Ramos (cell line): ENCODE data around the gene DCBLD2.

Experiments used
- in situ Hi-C: fragments of 300-500 bp; cut with MboI; formaldehyde crosslinking; loops from one replicate; pipeline ENCODE4 v1.14.3; 2022; ENCODE audit warnings: low sequenced_read_pairs; ENCODE audit not compliant: unreplicated experiment

DCBLD2 gene

GRCh38 chr3:98777801-98778220 lies 123.7 kb downstream of the DCBLD2 start:
- in situ Hi-C loops, result no loop called here

- in situ Hi-C loops, result no loop called here
Measured at GRCh38 chr3:98777286-98777685, 124.2 kb downstream of the DCBLD2 start.

GRCh38 chr3:98776140-98776493 lies 125.4 kb downstream of the DCBLD2 start:
- in situ Hi-C loops, result no loop called here

GRCh38 chr3:98775459-98776139 lies 125.9 kb downstream of the DCBLD2 start:
- in situ Hi-C loops, result no loop called here

GRCh38 chr3:98772022-98772421 lies 129.5 kb downstream of the DCBLD2 start:
- in situ Hi-C loops, result no loop called here

GRCh38 chr3:98770261-98771039 lies 131.0 kb downstream of the DCBLD2 start:
- in situ Hi-C loops, result no loop called here

- in situ Hi-C loops, result no loop called here
Measured at GRCh38 chr3:98769448-98769847, 132.0 kb downstream of the DCBLD2 start.

GRCh38 chr3:98768961-98769360 lies 132.5 kb downstream of the DCBLD2 start:
- in situ Hi-C loops, result no loop called here

- in situ Hi-C loops, result no loop called here
Measured at GRCh38 chr3:98766924-98767323, 134.6 kb downstream of the DCBLD2 start.

- in situ Hi-C loops, result no loop called here
Measured at GRCh38 chr3:98765721-98766120, 135.8 kb downstream of the DCBLD2 start.

- in situ Hi-C loops, result no loop called here
Measured at GRCh38 chr3:98764472-98764884, 137.0 kb downstream of the DCBLD2 start.

GRCh38 chr3:98763819-98764418 lies 137.6 kb downstream of the DCBLD2 start:
- in situ Hi-C loops, result no loop called here

GRCh38 chr3:98763076-98763475 lies 138.4 kb downstream of the DCBLD2 start, which contains the start of gene ST3GAL6:
ST3GAL6 (plus strand) TSS chr3:98763340; CDS start chr3:98768441, 5,101 bp downstream.
- in situ Hi-C loops, result no loop called here

GRCh38 chr3:98761643-98762229 lies 139.8 kb downstream of the DCBLD2 start:
- in situ Hi-C loops, result no loop called here

GRCh38 chr3:98759629-98760028 lies 141.9 kb downstream of the DCBLD2 start:
- in situ Hi-C loops, result no loop called here

- in situ Hi-C loops, result no loop called here
Measured at GRCh38 chr3:98755601-98756000, 145.9 kb downstream of the DCBLD2 start.

- in situ Hi-C loops, result no loop called here
Measured at GRCh38 chr3:98754483-98754882, 147.0 kb downstream of the DCBLD2 start.

- in situ Hi-C loops, result no loop called here
Measured at GRCh38 chr3:98750276-98750919, 151.1 kb downstream of the DCBLD2 start.

GRCh38 chr3:98746882-98747281 lies 154.6 kb downstream of the DCBLD2 start:
- in situ Hi-C loops, result no loop called here

GRCh38 chr3:98746122-98746521 lies 155.4 kb downstream of the DCBLD2 start:
- in situ Hi-C loops, result no loop called here
